ENCODE results near the gene SHISA5. TPM values are rescaled to one million over a fixed set of nuclear protein-coding genes. Genes with fewer than 3 reads are reported as not detected.
"Not testable (repeated sequence)": the region's sequence is repeated elsewhere in the genome, so short reads cannot be mapped to it uniquely, and the experiment has no call there.

The SHISA5 gene
- total RNA-seq, 1 donor, result 232 TPM

DNA sequence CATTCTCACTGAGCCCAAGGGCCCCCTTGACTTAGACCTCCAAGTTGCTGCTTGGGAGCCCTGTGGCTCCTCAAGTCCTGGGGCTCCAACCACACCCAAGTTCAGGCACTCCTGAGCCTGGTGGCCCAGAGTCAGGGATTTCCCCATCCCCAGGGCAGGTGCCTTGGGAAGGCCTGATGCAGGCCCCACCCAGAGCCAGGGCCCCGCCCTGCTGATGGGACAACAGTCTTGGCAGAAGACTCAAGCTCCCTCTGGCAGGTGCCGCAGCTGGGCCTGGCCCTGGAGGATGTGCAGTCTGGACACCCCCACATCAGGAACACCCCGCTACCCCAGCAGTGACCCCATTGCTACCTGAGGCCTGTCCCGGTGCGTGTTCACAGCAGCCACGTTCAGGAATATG, 17.7 kb upstream of the SHISA5 start:
- DNase-seq (ENCODE audit: low read depth in 2 of 3, low spot score in 2 of 3), result no peak

DNA sequence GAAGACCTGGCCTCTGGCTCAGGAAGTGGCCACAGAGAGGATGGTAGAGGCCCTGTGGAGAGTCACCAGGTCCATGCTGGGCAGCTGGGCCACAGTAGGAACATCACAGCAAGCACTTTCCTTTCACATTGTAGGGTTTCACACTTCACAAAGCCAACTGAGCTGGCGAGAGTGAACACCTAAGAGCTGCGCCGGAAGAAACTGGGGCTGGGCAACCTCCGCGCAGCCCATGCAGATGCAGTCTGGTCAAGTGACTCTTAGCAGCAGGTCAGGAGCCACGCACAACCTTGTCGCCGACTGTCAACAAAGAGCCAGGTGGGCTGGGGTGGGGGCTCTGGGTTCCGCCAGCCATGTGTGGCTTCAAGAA, 15.3 kb upstream of the SHISA5 start:
- DNase-seq (ENCODE audit: low read depth in 2 of 3, low spot score in 2 of 3), result no peak

DNA sequence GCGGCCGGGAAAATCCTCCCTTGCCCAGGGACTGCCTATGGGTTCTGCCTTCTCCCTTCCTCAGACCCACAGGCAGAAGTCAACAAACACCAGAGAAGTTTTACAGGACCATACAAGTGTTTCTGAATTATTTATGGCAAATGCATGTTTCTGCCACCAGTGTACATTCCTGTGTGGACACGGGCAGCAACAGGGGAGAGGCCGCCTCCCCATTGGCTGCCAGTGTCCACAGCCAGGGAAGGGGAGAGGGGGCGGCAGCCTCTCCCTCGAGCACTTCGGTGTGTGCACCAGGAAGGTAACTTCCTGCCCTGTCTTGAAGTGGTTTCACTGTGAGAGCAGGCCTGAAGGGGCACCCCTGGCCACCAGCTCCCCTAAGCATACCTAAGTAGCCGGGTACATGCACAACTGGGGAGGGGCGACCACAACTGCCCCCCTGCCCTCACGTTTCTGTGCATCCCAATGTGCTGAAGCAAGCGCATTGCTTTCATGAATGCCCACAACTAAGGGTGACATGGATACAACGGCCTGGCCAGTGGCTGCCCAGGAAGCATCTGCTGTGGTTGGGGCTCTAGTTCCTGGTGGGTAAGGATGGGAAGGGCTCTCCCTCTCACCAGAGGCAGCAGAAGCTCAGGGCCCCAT, 14.8 kb upstream of the SHISA5 start:
- peak in 1 of 3 donors; percentile 60 for DNase-seq (ENCODE audit: low read depth in 2 of 3, low spot score in 2 of 3)

DNA sequence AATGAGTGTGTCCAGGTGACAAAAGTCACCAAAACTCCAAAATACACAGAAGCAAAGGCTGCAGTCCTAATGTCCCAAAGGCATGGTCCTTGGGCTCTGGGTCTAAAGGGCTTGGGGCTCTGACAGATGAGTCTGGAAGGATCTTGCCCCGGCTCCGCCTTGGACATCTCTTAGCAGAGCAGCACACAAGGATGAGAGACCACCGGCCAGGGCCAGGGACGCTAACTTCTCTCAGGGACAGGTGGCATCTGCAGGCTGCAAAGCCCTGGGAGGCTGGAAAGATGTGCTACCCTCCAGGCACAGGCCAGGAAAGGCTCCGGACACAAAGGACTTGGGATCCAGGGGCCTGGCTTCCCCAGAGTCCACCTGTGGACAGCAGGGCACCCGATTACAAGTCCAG, 14.1 kb upstream of the SHISA5 start:
- no peak for DNase-seq (ENCODE audit: low read depth in 2 of 3, low spot score in 2 of 3)

DNA sequence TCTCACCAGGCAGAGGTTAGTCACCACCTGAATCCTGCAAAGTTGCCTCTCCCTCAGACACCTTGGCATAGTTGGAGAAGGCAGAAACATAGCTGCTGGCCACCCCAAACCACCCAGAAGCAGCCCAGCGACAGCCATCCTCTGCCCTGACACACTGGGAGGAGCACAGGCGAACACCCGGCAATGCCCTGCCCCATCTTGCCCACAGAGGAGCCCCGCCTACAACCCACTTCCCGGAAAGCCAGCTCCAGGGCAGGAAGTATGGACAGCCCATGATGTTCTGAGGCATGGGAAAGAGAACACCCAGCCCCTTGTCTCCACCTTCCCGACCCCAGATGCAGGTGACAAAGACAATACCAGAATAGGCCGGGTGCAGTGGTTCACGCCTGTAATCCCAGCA, 12.6 kb upstream of the SHISA5 start:
- no peak for DNase-seq (ENCODE audit: low read depth in 2 of 3, low spot score in 2 of 3)

DNA sequence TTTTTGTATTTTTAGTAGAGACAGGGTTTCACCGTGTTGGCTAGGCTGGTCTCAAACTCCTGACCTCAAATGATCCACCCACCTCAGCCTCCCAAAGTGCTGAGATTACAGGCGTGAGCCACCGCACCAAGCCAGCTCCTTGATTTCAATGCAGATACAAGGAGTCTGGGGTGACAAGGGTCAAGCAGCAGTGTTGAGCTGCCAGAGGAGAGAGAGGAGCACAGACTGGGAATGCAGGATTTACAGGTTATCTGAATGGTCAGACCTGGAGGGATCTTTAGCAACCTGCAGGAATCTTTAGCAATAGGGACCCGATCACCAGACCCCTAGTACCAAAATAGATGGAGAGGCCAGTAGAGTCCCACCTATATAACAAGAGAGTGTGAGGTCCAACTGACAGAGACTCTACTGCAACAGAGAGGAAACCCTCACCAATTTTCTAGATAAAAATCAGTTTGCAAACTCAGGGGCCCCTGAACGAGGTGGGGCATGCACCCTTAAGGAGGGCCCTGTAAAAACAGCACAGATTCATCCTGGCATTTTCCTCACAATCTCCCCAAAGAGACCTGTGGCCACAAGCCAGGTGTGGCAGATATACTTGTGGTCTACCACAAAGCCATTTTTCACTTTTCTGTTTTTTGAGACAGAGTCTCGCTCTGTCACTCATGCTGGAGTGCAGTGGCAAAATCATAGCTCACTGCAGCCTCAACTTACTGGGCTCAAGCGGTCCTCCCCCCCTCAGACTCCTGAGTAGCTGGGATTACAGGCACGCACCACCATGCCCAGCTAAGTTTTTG, 10.7 kb upstream of the SHISA5 start:
- no peak for DNase-seq (ENCODE audit: low read depth in 2 of 3, low spot score in 2 of 3)

DNA sequence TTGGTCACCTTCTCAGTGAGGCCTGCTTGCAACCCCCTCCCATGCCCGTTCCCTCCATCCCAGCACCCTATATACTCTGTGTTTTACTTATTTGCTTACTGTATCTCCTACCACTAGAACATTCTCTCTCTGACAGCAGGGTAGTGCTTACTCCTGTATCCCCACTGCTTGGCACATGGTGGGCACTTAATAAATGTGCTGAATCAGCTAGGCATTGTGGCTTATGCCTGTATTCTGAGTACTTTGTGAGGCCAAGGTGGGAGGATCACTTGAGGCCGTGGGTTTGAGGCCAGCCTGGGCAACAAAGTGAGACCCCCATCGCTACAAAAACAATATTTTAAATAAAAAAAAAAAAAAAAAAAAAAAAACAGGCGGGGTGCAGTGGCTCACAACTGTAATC, 7.6 kb upstream of the SHISA5 start:
- no peak for DNase-seq (ENCODE audit: low read depth in 2 of 3, low spot score in 2 of 3)

DNA sequence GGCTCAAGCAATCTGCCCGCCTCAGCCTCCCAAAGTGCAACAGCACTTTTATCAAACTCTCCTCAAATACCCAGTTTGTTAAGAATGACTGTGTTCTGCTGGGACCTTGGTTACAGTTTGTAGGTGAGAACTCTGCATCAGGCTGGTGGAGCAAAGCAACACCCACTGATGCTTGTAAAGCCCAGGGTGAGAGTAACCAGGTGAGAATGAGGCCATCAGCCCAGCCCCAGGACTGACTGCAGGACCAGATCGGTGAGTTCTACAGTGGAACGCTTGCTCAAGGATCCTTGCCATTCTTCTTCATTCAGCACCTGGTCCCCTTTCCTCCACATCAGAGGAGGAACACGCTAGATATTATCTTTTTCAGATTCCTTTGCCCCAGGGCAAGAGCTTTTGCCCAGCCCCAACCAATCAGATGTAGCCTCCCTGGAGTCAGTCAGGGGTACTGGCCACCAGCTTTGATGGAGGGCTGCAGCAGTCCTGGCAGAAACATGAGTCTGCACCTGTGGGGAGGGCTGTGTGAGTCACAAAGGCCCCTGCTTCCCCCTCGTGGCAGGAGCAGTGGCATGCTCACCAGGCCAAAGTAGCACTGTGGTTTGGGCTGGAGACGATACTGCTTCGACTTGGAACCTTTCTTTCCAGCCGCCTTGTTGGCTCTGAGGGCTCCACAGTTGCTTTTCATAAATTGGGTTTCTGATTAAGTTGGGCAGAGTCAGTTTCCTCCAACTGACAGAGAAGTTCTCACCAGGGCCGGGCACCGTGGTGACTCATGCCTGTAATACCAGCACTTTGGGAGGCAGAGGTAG, 3.5 kb upstream of the SHISA5 start:
- peak; percentile 36 to 87 (median 80) for DNase-seq (ENCODE audit: low read depth in 2 of 3, low spot score in 2 of 3)

DNA sequence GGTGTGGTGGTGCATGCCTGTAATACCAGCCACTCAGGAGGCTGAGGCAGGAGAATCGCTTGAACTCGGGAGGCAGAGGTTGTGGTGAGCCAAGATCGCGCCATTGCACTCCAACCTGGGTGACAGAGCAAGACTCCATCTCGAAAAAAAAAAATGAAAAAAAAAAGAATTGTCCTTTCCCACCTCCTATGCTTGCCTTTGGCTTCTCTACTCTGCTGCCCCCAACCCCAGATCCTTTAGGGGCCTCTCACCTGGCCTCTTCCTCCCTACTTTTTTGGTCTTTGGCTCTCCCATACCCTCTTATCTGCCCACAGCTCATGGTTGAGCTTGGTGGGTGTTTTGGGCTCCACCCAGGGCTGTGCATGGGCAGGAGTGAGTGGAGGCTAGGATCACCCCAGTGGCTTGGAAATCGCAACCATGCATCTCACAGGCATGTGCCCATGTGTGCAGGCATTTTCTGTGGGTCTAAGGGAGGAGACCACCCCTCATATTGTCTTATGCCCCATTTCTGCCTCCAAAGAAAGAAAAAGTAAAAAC, 2.1 kb upstream of the SHISA5 start:
- DNase-seq (ENCODE audit: low read depth in 2 of 3, low spot score in 2 of 3), result no peak

DNA sequence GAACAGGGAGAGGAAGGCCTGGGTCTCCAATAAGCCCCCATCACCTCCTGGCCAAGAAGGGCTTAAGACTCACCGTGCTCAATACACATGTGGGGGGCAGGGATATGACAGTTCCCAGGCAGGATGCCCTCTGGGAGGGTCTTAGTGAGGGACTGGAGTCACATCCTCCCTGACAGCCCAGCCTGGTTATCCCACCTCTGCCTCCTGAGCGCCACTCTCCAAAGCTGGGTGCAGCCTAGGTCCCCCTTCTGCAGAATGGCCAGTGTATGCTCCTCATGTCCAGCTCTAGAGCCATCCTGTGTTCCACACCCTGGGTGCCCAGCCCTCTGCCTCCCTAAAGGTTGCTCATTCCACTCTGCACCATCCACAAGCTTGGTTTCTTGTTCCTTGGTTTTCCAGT, 1.2 kb upstream of the SHISA5 start:
- DNase-seq (ENCODE audit: low read depth in 2 of 3, low spot score in 2 of 3), result no peak

DNA sequence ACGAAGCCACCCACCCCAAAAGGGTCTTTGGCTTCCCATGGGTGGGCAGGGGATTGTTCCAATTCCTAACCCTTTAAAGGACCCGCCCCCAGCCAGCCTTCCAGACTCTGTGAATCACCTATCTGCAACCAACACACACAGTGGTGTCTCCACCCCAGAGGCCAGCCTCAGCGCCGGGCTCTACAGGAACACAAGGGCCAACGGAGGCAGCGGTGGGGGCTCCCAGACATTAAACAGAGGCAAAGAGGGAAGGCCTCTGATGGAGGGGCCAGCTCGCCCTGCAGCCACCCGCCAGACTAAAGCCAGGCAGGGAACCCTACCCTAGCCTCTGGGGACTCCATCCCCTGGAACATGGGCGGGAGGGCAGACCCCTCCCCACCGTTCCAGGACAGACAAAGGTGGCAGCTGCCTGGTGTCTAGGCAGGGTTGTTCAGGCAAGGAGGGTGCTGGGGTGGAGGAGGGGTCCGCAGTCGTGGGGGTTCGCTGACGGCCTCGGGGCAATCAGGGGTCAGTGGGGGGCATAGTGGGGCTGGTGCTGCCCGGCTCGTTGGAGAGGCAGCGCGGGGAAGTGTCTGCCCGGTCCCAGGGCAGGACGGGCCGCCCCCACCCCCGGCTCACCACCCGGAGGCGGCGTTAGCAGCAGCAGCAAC, 448 bp downstream of the SHISA5 start:
- no peak for DNase-seq (ENCODE audit: low read depth in 2 of 3, low spot score in 2 of 3)

DNA sequence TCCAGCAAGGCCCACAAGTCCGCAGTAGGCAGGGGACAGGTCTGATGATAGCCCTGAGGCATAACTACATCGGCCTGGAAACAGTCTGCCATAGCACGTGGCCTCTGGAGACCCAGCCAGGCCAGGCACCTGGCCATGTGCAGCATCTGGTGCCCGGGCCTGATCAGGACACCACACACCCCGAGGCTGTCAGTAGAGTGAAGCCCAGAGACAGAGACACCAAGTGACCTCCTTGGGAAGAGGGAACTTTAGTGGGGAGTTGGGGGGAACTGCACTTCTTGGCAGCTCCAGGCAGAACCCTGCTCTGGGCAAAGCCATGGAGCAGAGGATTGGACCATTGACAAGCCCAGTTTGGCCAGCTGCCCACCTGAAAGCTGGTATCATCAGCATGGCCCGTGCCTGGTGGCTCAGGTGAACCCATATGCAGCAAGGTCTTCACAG, 1.2 kb downstream of the SHISA5 start:
- no peak for DNase-seq (ENCODE audit: low read depth in 2 of 3, low spot score in 2 of 3)

DNA sequence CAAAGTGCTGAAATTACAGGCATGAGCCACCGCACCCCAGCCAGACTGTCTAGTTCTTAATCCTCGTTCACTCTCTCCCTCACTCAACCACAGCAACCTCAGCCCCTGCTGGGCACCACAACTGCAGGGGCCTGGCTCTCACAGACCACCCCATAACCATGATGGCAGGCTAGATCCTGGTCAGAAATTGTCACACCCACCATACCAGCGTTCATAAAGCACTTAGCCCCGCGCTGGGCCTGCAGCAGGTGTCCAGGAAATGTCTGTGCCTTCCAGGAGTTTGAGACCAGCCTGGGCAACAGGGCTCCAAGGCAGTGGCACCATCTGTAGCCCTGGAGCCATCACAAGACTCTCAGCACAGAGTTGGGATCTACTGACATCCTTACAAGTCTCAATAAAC, 1.9 kb downstream of the SHISA5 start:
- DNase-seq (ENCODE audit: low read depth in 2 of 3, low spot score in 2 of 3), result no peak

DNA sequence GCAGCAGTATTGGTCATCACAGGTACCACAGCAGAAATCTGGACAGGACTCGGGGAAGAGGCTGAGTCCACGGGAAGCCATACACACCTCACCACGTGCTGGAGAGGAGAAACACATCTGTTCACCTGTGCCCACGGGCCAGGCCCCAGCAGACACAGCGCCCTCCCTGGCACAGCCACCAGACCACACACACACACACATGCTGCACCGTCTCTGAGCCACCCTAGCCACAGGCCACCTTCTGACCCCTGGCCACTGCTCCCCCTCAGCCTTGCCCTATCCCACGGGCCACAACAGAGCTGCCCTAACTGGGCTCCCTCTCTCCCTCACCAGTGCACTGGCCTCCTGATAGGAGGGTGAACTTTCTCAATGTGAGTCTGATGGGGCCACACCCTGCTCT, 2.8 kb downstream of the SHISA5 start:
- DNase-seq (ENCODE audit: low read depth in 2 of 3, low spot score in 2 of 3), result no peak

DNA sequence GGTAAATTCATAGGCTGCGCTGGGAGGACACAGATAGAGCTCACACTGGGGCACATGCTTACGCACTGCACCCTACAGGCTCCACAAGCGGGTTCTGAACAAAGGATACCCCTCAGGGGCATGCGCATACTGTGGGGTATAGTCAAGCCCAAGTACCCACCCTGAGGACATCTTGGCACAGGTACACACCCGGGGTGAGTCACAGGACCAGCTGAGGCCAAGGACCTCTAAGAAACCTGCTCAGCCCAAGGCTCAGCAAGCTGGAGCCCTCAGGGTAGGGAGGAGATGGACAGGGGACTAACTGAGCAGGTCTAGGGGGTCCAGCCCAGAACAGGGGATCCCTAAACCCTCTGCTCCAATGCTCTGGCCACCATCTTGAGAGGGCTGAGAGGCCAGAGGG, 3.3 kb downstream of the SHISA5 start:
- DNase-seq (ENCODE audit: low read depth in 2 of 3, low spot score in 2 of 3), result no peak

DNA sequence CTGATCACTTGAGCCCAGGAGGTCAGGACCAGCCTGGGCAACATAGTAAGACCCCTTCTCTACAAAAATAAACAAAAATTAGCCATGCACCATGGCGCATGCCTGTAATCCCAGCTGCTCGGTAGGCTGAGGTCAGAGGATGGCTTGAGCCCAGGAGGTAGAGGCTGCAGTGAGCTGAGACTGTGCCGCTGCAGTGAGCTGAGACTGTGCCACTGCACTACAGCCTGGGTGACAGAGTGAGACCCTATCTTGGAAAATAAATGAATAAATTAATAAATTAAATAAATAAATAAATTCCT, 10.8 kb downstream of the SHISA5 start:
- DNase-seq (ENCODE audit: low read depth in 2 of 3, low spot score in 2 of 3), result no peak

DNA sequence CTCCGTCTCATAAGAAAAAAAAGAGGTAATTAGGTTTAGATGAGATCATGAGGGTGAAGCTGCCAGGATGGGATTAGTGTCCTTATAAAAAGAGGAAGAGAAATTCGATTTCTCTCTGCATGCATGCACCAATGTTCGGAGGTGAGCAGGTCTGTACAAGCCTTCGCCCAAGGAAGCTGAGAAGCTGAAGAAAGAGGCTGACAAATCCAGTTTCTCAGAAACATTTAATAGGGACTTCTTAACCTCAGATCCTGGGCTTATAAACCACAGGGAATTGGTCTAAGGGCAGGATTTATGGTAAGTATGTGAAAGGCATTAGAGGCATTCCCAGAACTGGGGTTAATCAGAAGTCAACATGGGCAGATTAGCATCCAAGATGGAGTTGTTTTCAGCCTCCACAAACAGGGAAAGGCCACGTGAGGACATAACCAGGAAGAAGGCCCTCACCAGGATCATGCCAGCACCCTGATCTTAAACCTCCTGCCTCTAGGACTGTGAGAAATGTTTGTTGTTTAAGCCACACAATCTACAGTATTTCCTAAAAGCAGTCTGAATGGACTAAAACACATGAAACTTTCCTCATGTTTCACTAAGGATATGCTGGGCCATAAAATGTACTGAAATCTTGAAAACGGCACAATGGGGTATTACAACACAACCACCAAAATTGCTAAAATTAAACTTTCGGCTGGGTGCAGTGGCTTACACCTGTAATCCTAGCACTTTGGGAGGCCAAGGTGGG, 11.3 kb downstream of the SHISA5 start:
- DNase-seq (ENCODE audit: low read depth in 2 of 3, low spot score in 2 of 3), result no peak

DNA sequence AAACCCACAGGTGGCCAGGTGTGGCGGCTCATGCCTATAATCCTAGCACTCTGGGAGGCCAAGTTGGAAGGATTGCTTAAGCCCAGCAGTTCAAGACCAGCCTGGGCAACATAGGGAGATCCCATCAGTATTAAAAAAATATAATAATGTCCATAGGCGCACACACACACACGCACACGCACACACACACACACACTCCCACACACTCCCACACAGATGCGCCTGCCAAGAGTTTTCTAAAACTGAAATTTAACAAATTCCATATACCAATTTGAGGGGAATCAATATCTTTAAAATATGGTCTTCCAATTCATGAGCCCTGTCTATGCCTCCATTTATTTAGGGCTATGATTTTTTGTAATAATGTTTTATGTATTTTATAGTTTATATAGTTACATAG, 17.0 kb downstream of the SHISA5 start:
- no peak for DNase-seq (ENCODE audit: low read depth in 2 of 3, low spot score in 2 of 3)

DNA sequence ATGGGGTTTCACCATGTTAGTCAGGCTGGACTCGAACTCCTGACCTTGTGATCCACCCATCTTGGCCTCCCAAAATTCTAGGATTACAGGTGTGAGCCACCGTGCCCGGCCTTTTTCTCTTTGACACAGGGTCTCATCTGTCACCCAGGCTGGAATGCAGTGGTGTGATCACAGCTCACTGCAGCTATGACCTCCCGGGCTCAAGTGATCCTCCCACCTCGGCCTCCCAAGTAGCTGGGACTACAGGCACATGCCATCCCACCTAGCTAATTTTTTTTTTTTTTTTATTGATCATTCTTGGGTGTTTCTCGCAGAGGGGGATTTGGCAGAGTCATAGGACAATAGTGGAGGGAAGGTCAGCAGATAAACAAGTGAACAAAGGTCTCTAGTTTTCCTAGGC, 21.2 kb downstream of the SHISA5 start:
- DNase-seq (ENCODE audit: low read depth in 2 of 3, low spot score in 2 of 3), result not testable (repeated sequence)

DNA sequence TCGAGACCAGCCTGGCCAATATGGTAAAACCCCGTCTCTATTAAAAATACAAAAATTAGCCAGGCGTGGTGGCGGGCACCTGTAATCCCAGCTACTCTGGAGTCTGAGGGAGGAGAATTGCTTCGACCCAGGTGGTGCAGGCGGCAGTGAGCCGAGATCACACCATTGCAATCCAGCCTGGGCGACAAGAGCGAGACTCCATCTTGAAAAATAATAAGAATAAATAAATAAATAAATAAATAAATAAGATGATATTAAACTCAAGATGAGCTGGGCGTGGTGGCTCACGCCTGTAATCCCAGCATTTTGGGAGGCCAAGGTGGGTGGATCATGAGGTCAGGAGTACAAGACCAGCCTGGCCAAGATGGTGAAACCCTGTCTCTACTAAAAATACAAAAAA, 23.1 kb downstream of the SHISA5 start:
- not testable (repeated sequence) for DNase-seq (ENCODE audit: low read depth in 2 of 3, low spot score in 2 of 3)

Measured in hematopoietic multipotent progenitor cell (in vitro differentiated cells).